HL-60/S4 (cell line): ENCODE results near the gene SLCO1C1.
"Not testable (repeated sequence)": the region's sequence is repeated elsewhere in the genome, so short reads cannot be mapped to it uniquely, and the experiment has no call there.

Source experiments
- in situ Hi-C: fragments of 300-500 bp; cut with MboI; formaldehyde crosslinking; loops from 2 replicates; pipeline ENCODE4 v1.14.3; 2022; ENCODE audit warnings: low sequenced_read_pairs

Gene SLCO1C1, protein sequence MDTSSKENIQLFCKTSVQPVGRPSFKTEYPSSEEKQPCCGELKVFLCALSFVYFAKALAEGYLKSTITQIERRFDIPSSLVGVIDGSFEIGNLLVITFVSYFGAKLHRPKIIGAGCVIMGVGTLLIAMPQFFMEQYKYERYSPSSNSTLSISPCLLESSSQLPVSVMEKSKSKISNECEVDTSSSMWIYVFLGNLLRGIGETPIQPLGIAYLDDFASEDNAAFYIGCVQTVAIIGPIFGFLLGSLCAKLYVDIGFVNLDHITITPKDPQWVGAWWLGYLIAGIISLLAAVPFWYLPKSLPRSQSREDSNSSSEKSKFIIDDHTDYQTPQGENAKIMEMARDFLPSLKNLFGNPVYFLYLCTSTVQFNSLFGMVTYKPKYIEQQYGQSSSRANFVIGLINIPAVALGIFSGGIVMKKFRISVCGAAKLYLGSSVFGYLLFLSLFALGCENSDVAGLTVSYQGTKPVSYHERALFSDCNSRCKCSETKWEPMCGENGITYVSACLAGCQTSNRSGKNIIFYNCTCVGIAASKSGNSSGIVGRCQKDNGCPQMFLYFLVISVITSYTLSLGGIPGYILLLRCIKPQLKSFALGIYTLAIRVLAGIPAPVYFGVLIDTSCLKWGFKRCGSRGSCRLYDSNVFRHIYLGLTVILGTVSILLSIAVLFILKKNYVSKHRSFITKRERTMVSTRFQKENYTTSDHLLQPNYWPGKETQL

GRCh38 chr12:20695232-20695631, at the start of gene SLCO1C1:
SLCO1C1 (plus strand) TSS chr12:20695332; CDS start chr12:20699577, 4,245 bp downstream.
- in situ Hi-C loops = no loop called here

GRCh38 chr12:20646239-20646827, 48.8 kb upstream of the SLCO1C1 start:
- in situ Hi-C loops = no loop called here

- in situ Hi-C loops = no loop called here
Observed at GRCh38 chr12:20653871-20654270, 41.3 kb upstream of the SLCO1C1 start.

DNA sequence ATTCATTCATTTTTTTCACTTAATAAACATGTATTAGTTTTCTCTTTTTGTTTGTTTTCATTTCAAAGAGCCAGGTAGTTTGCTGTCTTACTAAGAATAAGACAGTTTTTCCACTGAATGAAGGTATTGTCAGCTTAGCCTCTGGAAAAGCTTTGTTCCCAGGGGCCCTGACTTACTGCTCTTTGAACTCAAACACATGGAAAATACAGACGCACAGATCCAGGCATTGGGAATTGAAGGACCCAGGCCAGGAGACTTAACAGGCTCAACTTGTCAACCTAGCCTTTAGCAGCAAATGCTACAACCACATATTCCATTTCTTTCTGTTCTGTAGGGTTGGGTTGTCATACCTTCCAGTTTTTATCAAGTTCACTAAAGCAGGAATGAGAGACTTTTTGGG, 38.5 kb upstream of the SLCO1C1 start:
- in situ Hi-C loops = no loop called here

GRCh38 chr12:20657496-20657895, 37.6 kb upstream of the SLCO1C1 start:
- in situ Hi-C loops = no loop called here

DNA sequence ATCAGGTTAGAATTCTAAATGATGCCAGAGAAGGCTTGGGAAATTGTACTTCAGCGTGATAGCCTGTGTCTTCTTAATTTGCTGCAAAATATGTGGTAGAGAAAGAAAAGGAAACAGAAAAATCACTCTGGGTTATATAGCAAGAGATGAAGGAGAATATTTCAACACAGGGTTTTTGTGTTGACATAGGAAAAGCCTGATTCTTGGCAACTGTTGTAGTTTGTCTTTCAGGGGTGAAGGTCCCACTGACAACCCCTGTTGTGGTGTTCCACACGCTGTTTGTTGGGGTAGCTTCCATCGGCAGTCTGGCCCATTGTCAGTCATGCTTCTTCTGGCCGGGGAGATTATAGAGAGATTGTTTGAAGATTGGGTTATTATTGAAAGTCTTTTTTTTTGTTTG, 13.8 kb upstream of the SLCO1C1 start:
- in situ Hi-C loops = no loop called here

DNA sequence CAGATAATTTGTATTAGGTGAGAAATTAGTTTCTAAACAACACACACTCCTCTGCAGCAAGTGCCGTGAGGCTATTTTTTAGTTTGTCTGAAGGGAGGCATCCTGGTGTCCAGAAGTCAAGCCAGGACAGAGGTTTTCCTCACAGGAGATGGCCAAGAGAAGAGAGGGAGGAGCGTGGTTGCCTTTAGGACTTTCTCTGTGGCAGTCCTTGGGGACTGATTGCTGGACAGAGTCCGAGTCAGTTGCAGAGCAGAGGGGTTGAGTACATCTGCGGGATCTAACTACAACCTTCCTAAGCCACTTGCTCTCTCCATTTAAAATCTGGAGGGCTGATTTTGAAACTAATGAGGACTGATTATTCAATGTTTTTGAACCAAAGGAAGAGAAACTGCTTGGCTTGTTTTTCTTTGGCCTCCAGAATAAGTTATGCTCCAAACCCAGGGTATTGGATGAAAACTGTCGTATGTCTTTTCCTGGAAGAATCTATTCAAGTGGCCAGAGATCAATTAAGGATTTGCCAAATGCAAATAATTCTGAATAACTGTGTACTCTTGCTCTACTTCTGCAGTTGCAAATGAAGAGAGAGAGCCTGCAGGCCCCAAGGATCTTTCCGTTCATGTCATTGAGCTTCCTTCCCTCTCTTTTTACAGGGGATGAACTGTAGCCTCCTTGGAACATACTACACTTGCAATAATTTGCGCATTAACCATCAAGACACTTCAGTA, 1.2 kb downstream of the SLCO1C1 start:
- in situ Hi-C loops = no loop called here

DNA sequence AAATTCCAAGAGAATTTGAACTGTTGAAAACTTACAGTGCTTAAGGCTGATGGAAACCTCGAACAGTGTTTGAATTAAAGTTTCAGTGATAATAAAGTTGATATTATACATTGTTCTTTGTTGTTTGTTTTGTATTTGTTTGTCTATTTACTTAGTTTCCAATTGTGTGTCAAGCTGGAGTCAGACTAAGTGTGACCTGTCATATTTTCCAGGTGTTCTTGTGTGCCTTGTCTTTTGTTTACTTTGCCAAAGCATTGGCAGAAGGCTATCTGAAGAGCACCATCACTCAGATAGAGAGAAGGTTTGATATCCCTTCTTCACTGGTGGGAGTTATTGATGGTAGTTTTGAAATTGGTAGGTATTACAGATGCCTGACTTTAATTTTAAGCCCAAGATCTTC, 6.0 kb downstream of the SLCO1C1 start:
- in situ Hi-C loops = no loop called here

DNA sequence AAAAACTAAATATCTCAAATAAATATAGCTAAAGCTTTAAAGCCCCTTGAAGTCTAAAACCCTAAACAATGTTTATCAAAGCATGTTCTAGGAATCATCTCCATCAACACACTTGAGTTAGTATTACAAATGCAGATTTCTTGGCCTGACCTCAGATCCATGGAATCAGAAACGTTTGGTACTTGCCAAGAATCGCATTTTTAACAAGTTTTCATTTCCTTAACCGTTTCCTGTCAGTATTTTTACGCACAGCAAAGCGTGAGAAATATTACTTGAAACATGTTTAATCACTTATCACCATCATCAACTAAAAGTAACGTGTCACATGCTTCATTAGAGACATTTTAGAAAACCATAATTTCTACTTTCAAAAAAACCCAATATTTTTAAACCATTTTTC, 9.7 kb downstream of the SLCO1C1 start:
- in situ Hi-C loops = no loop called here

DNA sequence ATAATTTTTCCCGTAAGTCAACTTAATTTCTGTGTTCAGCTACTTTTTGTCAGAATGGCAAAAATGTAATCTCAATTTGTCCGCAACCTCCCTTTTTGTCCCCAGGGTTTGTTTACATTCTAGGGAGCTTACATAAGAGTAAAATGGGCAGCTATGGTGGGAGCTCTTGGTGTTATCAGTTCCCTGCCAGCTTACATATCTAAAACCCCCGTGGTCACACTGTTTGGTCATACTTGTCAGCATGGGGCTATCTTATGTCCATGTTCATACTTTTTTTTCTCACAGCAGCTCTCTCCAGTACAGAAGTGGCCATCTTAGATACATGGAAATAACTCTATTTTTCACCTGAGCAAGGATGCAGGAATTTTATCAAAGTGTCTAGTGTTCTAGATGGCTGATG, 16.7 kb downstream of the SLCO1C1 start:
- in situ Hi-C loops = no loop called here

GRCh38 chr12:20716037-20716436, 20.9 kb downstream of the SLCO1C1 start:
- in situ Hi-C loops = no loop called here

GRCh38 chr12:20716985-20717384, 21.9 kb downstream of the SLCO1C1 start:
- in situ Hi-C loops = no loop called here

- in situ Hi-C loops = no loop called here
Observed at GRCh38 chr12:20718294-20718693, 23.2 kb downstream of the SLCO1C1 start.

DNA sequence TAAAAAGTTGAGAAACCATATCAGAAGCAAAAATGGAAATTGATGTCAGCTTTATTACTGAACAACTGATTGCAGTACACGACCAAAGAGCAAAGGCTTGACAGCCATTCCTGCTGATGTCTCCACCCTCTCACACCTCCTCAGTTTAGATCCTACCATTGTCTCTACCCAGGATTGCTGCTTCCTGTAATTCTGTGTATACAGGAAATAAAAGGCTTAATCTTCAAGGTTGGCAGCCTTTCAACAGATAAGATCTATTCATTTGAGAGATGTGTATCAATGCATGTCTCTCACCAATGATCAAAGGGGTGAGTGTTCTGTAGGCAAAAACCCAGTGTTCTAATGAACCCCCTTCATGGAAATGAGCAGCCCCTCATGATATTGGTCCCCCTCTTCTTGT, 27.0 kb downstream of the SLCO1C1 start:
- in situ Hi-C loops = no loop called here

GRCh38 chr12:20731274-20731673, 36.1 kb downstream of the SLCO1C1 start:
- in situ Hi-C loops = no loop called here

DNA sequence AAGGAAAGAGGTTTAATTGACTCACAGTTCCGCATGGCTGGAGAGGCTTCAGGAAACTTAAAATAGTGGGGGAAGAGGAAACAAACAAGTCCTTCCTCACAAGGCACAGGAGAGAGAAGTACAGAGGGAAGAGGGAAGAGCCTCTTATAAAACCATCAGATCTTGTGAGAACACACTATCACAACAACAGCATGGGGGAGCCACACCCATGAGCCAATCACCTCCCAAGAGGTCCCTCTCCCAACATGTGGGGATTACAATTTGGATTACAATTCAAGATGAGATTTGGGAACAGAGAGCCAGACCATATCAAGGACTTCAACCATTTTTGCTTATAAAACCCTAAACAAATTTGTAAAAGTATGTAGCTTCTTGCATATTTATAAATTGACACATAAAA, 45.8 kb downstream of the SLCO1C1 start:
- in situ Hi-C loops = no loop called here

DNA sequence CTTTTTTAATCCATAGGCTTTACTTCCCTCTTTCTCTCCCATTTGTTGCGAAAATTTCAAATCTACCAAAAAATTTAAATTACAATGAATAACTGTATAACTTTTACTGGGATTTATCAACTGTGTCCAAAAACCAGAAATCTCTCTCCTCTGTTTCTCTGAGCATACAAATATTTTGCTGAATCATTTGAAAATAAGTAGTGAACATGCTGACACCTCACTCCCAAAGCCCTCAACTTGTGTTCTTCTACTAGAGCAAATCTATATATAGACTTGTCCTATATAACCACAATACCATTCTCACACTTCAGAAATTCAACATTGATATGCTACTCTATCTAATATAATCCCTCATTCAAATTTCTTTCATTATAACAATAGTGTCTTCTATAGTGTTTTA, 53.1 kb downstream of the SLCO1C1 start:
- in situ Hi-C loops = no loop called here

DNA sequence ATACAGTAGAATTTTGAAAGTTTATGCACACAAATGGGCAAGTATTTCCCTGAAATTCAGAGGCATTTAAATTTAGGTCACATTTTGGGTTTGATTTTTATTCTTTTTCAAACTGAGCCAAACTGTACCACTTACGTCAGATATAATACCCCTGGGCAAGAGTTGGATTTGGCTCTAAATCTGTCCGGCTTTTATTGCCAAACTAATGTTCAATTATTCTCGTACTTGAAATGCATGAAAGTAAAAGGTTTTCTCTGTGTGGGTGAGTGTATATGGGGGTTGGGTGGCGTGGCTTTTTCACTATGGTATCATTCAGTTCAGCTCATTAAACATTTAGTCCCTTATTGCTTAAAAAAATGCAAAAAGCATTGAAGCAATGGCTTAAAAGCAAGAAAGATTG, 55.9 kb downstream of the SLCO1C1 start:
- in situ Hi-C loops = no loop called here

DNA sequence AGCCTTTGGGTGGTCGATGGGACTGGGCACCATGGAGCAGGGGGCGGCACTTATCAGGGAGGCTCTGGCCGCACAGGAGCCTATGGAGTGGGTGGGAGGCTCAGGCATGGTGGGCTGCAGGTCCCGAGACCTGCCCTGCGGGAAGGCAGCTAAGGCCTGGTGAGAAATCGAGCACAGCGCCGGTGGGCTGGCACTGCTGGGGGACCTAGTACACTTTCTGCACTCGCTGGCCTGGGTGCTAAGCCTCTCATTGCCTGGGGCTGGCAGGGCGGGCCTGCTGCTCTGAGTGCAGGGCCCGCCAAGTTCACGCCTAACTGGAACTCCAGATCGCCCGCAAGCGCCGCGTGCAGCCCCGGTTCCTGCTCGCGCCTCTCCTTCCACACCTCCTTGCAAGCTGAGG, 82.3 kb downstream of the SLCO1C1 start:
- in situ Hi-C loops = no loop called here

DNA sequence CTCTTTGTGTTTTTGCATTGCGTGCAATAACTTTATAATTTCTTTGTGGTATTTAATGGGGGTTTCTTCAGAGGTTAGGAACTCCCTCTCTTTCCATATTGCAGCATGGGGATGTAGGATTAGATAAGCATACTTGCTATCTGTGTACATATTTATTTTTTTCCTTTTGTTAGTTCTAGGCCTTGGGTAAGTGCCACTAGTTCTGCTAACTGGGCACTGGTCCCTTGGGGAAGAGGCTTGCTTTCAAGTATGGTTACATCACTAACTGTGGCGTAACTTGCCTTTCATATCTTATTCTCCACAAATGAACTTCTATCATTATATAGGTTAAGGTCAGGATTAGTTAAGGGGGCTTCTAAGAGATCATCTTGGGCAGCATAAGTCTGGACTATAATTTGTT, 83.8 kb downstream of the SLCO1C1 start:
- in situ Hi-C loops = no loop called here

DNA sequence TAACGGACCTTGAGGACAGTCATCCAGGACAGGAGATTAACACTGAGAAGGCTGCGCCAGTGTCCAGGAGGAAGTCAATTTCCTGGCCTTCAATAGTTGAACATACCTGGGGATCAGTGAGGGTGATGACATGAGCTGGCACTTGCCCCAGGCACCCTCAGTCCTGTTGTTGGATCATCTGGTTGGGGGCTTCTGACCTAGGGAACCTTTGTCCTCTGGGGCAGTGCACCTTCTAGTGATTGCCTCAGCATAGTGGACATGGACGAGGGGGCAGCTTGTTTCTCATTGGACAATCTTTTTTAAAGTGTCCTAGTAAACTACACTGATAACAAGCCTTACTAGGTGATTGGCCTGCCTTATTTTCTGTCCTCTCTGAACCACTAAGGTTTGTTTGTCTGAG, 84.8 kb downstream of the SLCO1C1 start:
- in situ Hi-C loops = not testable (repeated sequence)
